Liver (tissue), 9 donors: ENCODE results near the gene DDX17. TPM values are rescaled to one million over a fixed set of nuclear protein-coding genes. Genes with fewer than 3 reads are reported as not detected.

Source experiments
- DNase-seq: peaks from one replicate; pipeline ENCODE4 v3.0.0-alpha.2; 2017; ENCODE audit warnings: low spot score
- H3K27ac ChIP-seq, 2 donors: one replicate each; pipeline ENCODE4 v1.7.0; 2013; ENCODE audit warnings: inconsistent platforms in 2 of 2, low read length in 2 of 2, control low read depth in 1 of 2, low read depth in 1 of 2, mild to moderate bottlenecking in 1 of 2
- H3K27me3 ChIP-seq, 4 donors: one replicate each; pipeline versions ENCODE4 v1.6.1 to v1.7.0; 2013; ENCODE audit warnings: low read length in 3 of 4, inconsistent platforms in 1 of 4, mild to moderate bottlenecking in 1 of 4, moderate library complexity in 1 of 4; ENCODE audit not compliant: control insufficient read depth in 4 of 4, insufficient read depth in 4 of 4
- H3K36me3 ChIP-seq, 4 donors: one replicate each; pipeline versions ENCODE4 v1.6.1 to v1.7.0; 2013; ENCODE audit warnings: low read length in 3 of 4, mild to moderate bottlenecking in 3 of 4, low read depth in 1 of 4, moderate library complexity in 1 of 4; ENCODE audit not compliant: control insufficient read depth in 4 of 4, insufficient read depth in 3 of 4
- H3K4me1 ChIP-seq, 4 donors: one replicate each; pipeline versions ENCODE4 v1.6.1 to v1.7.0; 2013; ENCODE audit warnings: low read length in 3 of 4, mild to moderate bottlenecking in 3 of 4, moderate library complexity in 1 of 4; ENCODE audit not compliant: control insufficient read depth in 4 of 4, insufficient read depth in 4 of 4
- H3K4me3 ChIP-seq, 3 donors: one replicate each; pipeline versions ENCODE4 v1.6.1 to v1.7.0; 2013; ENCODE audit warnings: low read length in 3 of 3, control low read depth in 1 of 3, low read depth in 1 of 3, mild to moderate bottlenecking in 1 of 3
- H3K9ac ChIP-seq, 2 donors: one replicate each; pipeline ENCODE4 v1.7.0; 2013; ENCODE audit warnings: low read length in 2 of 2, mild to moderate bottlenecking in 2 of 2, moderate library complexity in 2 of 2, control low read depth in 1 of 2, low read depth in 1 of 2
- H3K9me3 ChIP-seq, 4 donors: one replicate each; pipeline versions ENCODE4 v1.6.1 to v1.7.0; 2013; ENCODE audit warnings: low read length in 3 of 4; ENCODE audit not compliant: control insufficient read depth in 4 of 4
- ATF3 ChIP-seq: IDR thresholded peaks from 2 replicates; pipeline ENCODE4 v1.6.1; 2016; ENCODE audit warnings: antibody characterized with exemption
- CTCF ChIP-seq: fragments of 150-350 bp; IDR thresholded peaks from 2 replicates; pipeline ENCODE4 v1.5.1; 2017; ENCODE audit warnings: improper control_type of control experiment, low read depth, low read length; ENCODE audit not compliant: missing input control
- EGR1 ChIP-seq, 2 donors: IDR thresholded peaks; 2 replicates each; pipeline ENCODE4 v1.6.1; 2016 to 2018; ENCODE audit warnings: antibody characterized with exemption in 2 of 2, low read depth in 2 of 2
- FOXA1 ChIP-seq: IDR thresholded peaks from 2 replicates; pipeline ENCODE4 v1.6.1; 2016; ENCODE audit warnings: antibody characterized with exemption
- FOXA2 ChIP-seq: IDR thresholded peaks from 2 replicates; pipeline ENCODE4 v1.6.1; 2016; ENCODE audit warnings: antibody characterized with exemption
- GABPA ChIP-seq, 2 donors: IDR thresholded peaks in 1 of 2; conservative IDR thresholded peaks in 1 of 2; 2 replicates each; pipeline ENCODE4 v1.6.1; 2016; ENCODE audit warnings: antibody characterized with exemption in 2 of 2, mild to moderate bottlenecking in 1 of 2, moderate library complexity in 1 of 2
- HNF4A ChIP-seq, 2 donors: conservative IDR thresholded peaks; 2 replicates each; pipeline ENCODE4 v1.6.1; 2016; ENCODE audit warnings: antibody characterized with exemption in 2 of 2, mild to moderate bottlenecking in 2 of 2
- HNF4G ChIP-seq: IDR thresholded peaks from 2 replicates; pipeline ENCODE4 v1.6.1; 2016; ENCODE audit warnings: antibody characterized with exemption
- JUND ChIP-seq, 2 donors: IDR thresholded peaks; 2 replicates each; pipeline ENCODE4 v1.6.1; 2016; ENCODE audit warnings: antibody characterized with exemption in 2 of 2
- MAX ChIP-seq: IDR thresholded peaks from 2 replicates; pipeline ENCODE4 v1.6.1; 2016; ENCODE audit warnings: antibody characterized with exemption
- NR2F2 ChIP-seq: IDR thresholded peaks from 2 replicates; pipeline ENCODE4 v1.6.1; 2016; ENCODE audit warnings: antibody characterized with exemption
- RAD21 ChIP-seq, 2 donors: IDR thresholded peaks; 2 replicates each; pipeline ENCODE4 v1.6.1; 2016; ENCODE audit warnings: antibody characterized with exemption in 2 of 2, mild to moderate bottlenecking in 2 of 2
- REST ChIP-seq: IDR thresholded peaks from 2 replicates; pipeline ENCODE4 v1.6.1; 2016; ENCODE audit warnings: antibody characterized with exemption, mild to moderate bottlenecking
- RXRA ChIP-seq, 2 donors: IDR thresholded peaks; 2 replicates each; pipeline ENCODE4 v1.6.1; 2017 to 2018; ENCODE audit warnings: antibody characterized with exemption in 2 of 2, mild to moderate bottlenecking in 1 of 2
- SP1 ChIP-seq: IDR thresholded peaks from 2 replicates; pipeline ENCODE4 v1.6.1; 2018; ENCODE audit warnings: antibody characterized with exemption, mild to moderate bottlenecking
- TAF1 ChIP-seq: conservative IDR thresholded peaks from 2 replicates; pipeline ENCODE4 v1.6.1; 2016; ENCODE audit warnings: antibody characterized with exemption, mild to moderate bottlenecking
- YY1 ChIP-seq: IDR thresholded peaks from 2 replicates; pipeline ENCODE4 v1.6.1; 2016; ENCODE audit warnings: antibody characterized with exemption, mild to moderate bottlenecking
- ZBTB33 ChIP-seq: IDR thresholded peaks from 2 replicates; pipeline ENCODE4 v1.6.1; 2016; ENCODE audit warnings: antibody characterized with exemption
- WGBS: extraction: QIAGEN DNeasy Blood & Tissue Kit; methylation state at CpG from one replicate; pipeline ENCODE4 v1.1.7; 2013; 5-methylcytosine and 5-hydroxymethylcytosine counted together
- polyA plus RNA-seq, 2 donors: library from polyadenylated mRNA; stranded (reverse) in 1 of 2; unstranded in 1 of 2; fragments of 200-250 nt in 1 of 2; fragments of >200 nt in 1 of 2; fragmentation: Nextera tagmentation in 1 of 2; extraction: Ambion mirVana in 1 of 2; gene quantifications; one replicate each; pipeline versions ENCODE4 v1.2.1 to v1.2.3, GENCODE V29; 2013 to 2015
- total RNA-seq, 2 donors: library from RNA; depleted of rRNA; stranded (reverse); fragments of >200 nt; gene quantifications; one replicate each; pipeline ENCODE4 v1.2.3, GENCODE V29; 2014
- donor health status: healthy.
- donor health status: healthy.
- donor health status: healthy.
- donor health status: healthy.
- donor health status: healthy.

The DDX17 gene
- total and polyA plus RNA-seq, 4 donors = 46.3 to 451 (median 173) TPM

GRCh38 chr22:38501797-38502672, 4.1 kb downstream of the DDX17 start:
- DNase-seq = no peak
- Histone ChIP-seq H3K36me3 (peaks cover 7 to 35% (median 29%) of the 10 kb centered on the region in 4 donors), H3K4me1 (peaks cover 3 to 31% (median 13%) of the 10 kb centered on the region in 4 donors), H3K9ac (no peak overlapping the region), H3K9me3 (no peaks in the 10 kb centered on the region), H3K27ac (no peak overlapping the region), H3K4me3 (no peak overlapping the region), H3K27me3 (no peaks in the 10 kb centered on the region)
- WGBS = 88% methylated on average over 10 of the region's 10 CpGs
- no peak for TF ChIP-seq RXRA (IDR thresholded peaks at IDR 0.05)
- no peak for TF ChIP-seq MAX
- no peak for TF ChIP-seq HNF4G
- no peak for TF ChIP-seq CTCF
- TF ChIP-seq NR2F2 = no peak
- TF ChIP-seq ZBTB33 = no peak
- no peak for TF ChIP-seq TAF1
- no peak for TF ChIP-seq REST
- no peak for TF ChIP-seq YY1
- no peak for TF ChIP-seq ATF3
- TF ChIP-seq EGR1 (IDR thresholded peaks at IDR 0.05; ENCODE audit: low read depth in 2 of 2) = no peak
- TF ChIP-seq JUND (IDR thresholded peaks at IDR 0.05) = no peak
- TF ChIP-seq GABPA (IDR thresholded peaks at IDR 0.05 in 1 of 2, conservative IDR thresholded peaks at IDR 0.05 in 1 of 2) = no peak
- no peak for TF ChIP-seq FOXA1
- no peak for TF ChIP-seq HNF4A (conservative IDR thresholded peaks at IDR 0.05)
- TF ChIP-seq FOXA2 = no peak
- no peak for TF ChIP-seq RAD21 (IDR thresholded peaks at IDR 0.05)
- no peak for TF ChIP-seq SP1
